Measurements from ENCODE around the gene PTPRT.

DNA sequence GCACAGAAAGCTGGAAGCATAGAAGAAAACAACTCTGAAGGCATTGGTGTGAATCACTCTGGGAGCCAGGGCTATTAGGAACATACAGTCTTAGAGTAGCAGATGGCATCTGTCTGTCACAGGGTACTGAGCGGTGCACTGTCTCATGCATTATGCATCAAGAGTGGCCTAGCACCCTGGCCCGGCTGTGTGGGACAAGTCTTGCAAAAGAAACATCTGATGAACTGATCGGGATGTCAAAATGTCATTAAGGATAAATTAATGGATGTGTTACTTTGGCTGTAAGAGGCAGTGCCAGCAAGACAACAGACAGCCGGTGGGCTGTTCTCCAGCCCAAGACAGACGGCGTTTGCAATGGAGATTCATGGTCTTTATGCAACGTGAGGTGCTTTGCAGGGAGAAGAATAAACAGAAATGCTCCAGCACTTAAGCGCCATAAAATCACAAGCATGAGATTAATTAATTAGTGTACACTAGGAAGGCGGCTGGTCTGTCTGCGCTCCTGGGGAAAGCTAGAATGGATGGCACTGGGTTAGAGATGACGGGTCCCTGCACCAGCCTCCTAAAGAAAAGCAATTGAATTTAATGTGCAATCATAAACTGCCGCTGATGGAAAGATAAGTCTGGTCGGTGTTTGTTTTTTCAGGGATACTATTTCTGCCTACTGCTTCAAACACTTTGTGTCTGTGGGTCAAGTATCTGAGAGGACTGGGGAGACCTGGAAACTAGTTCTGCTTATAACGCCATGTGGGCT lies 970.9 kb downstream of the PTPRT start:
- TF ChIP-seq NR3C1 (IDR thresholded peaks at IDR 0.05) (no peak), TP53 (CRISPR knock-in tag; IDR thresholded peaks at IDR 0.05) (no peak), POLR2A (IDR thresholded peaks at IDR 0.05; ENCODE audit: low read length) (no peak)
- TF ChIP-seq, protein P1, sequence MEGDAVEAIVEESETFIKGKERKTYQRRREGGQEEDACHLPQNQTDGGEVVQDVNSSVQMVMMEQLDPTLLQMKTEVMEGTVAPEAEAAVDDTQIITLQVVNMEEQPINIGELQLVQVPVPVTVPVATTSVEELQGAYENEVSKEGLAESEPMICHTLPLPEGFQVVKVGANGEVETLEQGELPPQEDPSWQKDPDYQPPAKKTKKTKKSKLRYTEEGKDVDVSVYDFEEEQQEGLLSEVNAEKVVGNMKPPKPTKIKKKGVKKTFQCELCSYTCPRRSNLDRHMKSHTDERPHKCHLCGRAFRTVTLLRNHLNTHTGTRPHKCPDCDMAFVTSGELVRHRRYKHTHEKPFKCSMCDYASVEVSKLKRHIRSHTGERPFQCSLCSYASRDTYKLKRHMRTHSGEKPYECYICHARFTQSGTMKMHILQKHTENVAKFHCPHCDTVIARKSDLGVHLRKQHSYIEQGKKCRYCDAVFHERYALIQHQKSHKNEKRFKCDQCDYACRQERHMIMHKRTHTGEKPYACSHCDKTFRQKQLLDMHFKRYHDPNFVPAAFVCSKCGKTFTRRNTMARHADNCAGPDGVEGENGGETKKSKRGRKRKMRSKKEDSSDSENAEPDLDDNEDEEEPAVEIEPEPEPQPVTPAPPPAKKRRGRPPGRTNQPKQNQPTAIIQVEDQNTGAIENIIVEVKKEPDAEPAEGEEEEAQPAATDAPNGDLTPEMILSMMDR (IDR thresholded peaks at IDR 0.05), result no peak

All from A549 (cell line).